Upper lobe of left lung (tissue), 4 donors: ENCODE results near the gene NMUR1.

Experiments used
- CTCF ChIP-seq, 6 experiments: fragments of 450-650 bp in 4 of 6; fragments of 200-600 bp in 2 of 6; sonication (generic) in 2 of 6; IDR thresholded peaks; one replicate each; pipeline ENCODE4 v1.5.1; 2016 to 2019; ENCODE audit warnings: antibody characterized with exemption in 6 of 6
- EP300 ChIP-seq, 4 donors: sonication (generic); formaldehyde crosslinking; IDR thresholded peaks; one replicate each; pipeline ENCODE4 v1.5.1; 2017; ENCODE audit warnings: antibody characterized with exemption in 4 of 4, control low read depth in 2 of 4
- POLR2A ChIP-seq, 4 donors: fragments of 450-650 bp; IDR thresholded peaks; one replicate each; pipeline ENCODE4 v1.5.1; 2016 to 2017; ENCODE audit warnings: antibody characterized with exemption in 4 of 4, mild to moderate bottlenecking in 2 of 4
- POLR2AphosphoS5 ChIP-seq, 2 donors: sonication (generic); formaldehyde crosslinking; IDR thresholded peaks; one replicate each; pipeline ENCODE4 v1.5.1; 2017; ENCODE audit warnings: antibody characterized with exemption in 2 of 2

- TF ChIP-seq POLR2A (IDR thresholded peaks at IDR 0.05) (no peak), EP300 (IDR thresholded peaks at IDR 0.05) (no peak), POLR2AphosphoS5 (IDR thresholded peaks at IDR 0.05) (no peak), CTCF (IDR thresholded peaks at IDR 0.05) (no peak)
These were observed 14.6 kb downstream of the NMUR1 start for GRCh38 chr2:231515603-231516002.
